ENCODE measurements around the gene TRABD2B.

Gene TRABD2B

GRCh38 chr1:47935856-47936255 lies 61.3 kb downstream of the TRABD2B start:
- TF ChIP-seq POLR2A (IDR thresholded peaks at IDR 0.05; ENCODE audit: low read depth, low read length): no peak
- FAIRE-seq (no peak), DNase-seq (ENCODE audit: insufficient read length, low spot score) (no peak)

GRCh38 chr1:47935163-47935562 lies 62.0 kb downstream of the TRABD2B start:
- TF ChIP-seq POLR2A (IDR thresholded peaks at IDR 0.05; ENCODE audit: low read depth, low read length): no peak
- DNase-seq (ENCODE audit: insufficient read length, low spot score): no peak
- no peak for FAIRE-seq

GRCh38 chr1:47934243-47934805 lies 62.9 kb downstream of the TRABD2B start:
- FAIRE-seq: no peak
- no peak for DNase-seq (ENCODE audit: insufficient read length, low spot score)
- no peak for TF ChIP-seq POLR2A (IDR thresholded peaks at IDR 0.05; ENCODE audit: low read depth, low read length)

GRCh38 chr1:47932743-47933142 lies 64.4 kb downstream of the TRABD2B start:
- FAIRE-seq (no peak), DNase-seq (ENCODE audit: insufficient read length, low spot score) (no peak)
- TF ChIP-seq POLR2A (IDR thresholded peaks at IDR 0.05; ENCODE audit: low read depth, low read length): no peak

GRCh38 chr1:47931395-47931794 lies 65.8 kb downstream of the TRABD2B start:
- TF ChIP-seq POLR2A (IDR thresholded peaks at IDR 0.05; ENCODE audit: low read depth, low read length): no peak
- DNase-seq (ENCODE audit: insufficient read length, low spot score): no peak
- FAIRE-seq: no peak

GRCh38 chr1:47930210-47930840 lies 66.9 kb downstream of the TRABD2B start:
- no peak for TF ChIP-seq POLR2A (IDR thresholded peaks at IDR 0.05; ENCODE audit: low read depth, low read length)
- no peak for FAIRE-seq
- DNase-seq (ENCODE audit: insufficient read length, low spot score): no peak

- DNase-seq (ENCODE audit: insufficient read length, low spot score): no peak
- no peak for FAIRE-seq
- TF ChIP-seq POLR2A (IDR thresholded peaks at IDR 0.05; ENCODE audit: low read depth, low read length): no peak
Observed at GRCh38 chr1:47927165-47927564, 70.0 kb downstream of the TRABD2B start.

GRCh38 chr1:47926461-47926999 lies 70.7 kb downstream of the TRABD2B start:
- TF ChIP-seq POLR2A (IDR thresholded peaks at IDR 0.05; ENCODE audit: low read depth, low read length): no peak
- FAIRE-seq: no peak
- no peak for DNase-seq (ENCODE audit: insufficient read length, low spot score)

DNA sequence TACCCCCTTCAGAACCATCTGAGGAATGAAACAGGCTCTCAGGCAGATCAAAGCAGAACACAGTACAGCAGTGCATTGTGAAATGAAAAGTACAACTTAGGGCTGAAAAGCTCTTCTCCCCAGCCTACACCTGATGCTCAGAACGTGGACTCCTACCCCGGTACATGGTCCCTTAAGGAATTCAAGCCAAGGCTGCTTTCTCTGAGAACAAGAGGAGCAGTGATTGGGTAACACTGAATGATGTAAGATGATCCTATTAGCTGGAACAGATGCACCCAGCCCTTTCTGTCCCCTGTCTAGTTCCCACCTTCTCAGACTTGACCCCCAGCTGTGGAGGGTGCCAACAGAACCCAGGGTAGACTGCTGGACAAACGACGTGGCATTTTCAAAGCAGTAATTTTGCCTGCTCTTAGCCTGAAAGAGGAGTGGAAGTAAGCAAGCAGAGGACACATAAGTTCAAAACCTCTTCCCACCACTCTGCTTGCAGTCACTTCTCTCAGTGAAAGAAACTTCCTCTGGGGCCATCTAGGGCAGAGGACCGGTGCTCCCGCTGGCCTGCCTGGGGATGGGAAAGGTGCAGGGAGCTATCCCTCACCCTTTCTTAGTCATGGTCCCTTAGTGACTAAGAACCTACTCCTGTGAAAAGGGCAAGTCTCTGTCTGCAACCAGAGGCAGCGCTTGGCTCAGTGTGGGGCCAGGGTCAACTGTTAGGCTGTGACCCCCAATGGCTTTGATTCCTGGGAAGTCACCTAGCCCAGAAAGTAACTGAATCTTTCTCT lies 72.7 kb downstream of the TRABD2B start:
- DNase-seq (ENCODE audit: insufficient read length, low spot score): no peak
- no peak for TF ChIP-seq POLR2A (IDR thresholded peaks at IDR 0.05; ENCODE audit: low read depth, low read length)
- no peak for FAIRE-seq

DNA sequence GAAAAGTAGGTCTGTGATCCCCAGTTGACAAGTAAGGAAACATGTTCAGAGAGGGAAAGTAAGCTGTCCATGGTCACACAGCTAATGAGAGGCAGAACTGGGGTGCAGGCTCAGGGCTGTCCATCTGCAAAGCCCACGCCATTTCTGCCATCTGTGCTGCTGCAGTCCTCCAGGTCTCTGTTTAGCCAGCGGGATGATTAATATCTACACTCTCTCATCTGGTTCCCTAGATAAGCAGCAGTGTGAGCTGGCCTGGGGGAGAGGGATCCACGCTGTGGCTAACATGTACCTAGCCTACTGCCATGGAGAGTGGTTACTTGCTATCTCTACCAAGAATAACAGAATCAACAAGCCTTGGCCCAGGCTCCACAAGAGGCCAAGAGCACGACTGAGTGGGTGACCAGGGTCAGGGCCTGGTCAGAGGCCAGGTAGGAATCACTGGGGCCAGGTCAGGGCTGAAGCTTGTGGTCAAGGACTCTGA lies 75.2 kb downstream of the TRABD2B start:
- FAIRE-seq: no peak
- DNase-seq (ENCODE audit: insufficient read length, low spot score): no peak

GRCh38 chr1:47919113-47919833 lies 77.9 kb downstream of the TRABD2B start:
- DNase-seq (ENCODE audit: insufficient read length, low spot score): no peak
- FAIRE-seq: no peak
- TF ChIP-seq POLR2A (IDR thresholded peaks at IDR 0.05; ENCODE audit: low read depth, low read length): no peak

More for the DNA sequence above, 75.2 kb downstream of the TRABD2B start:
- no peak for TF ChIP-seq POLR2A (IDR thresholded peaks at IDR 0.05; ENCODE audit: low read depth, low read length)

DNA sequence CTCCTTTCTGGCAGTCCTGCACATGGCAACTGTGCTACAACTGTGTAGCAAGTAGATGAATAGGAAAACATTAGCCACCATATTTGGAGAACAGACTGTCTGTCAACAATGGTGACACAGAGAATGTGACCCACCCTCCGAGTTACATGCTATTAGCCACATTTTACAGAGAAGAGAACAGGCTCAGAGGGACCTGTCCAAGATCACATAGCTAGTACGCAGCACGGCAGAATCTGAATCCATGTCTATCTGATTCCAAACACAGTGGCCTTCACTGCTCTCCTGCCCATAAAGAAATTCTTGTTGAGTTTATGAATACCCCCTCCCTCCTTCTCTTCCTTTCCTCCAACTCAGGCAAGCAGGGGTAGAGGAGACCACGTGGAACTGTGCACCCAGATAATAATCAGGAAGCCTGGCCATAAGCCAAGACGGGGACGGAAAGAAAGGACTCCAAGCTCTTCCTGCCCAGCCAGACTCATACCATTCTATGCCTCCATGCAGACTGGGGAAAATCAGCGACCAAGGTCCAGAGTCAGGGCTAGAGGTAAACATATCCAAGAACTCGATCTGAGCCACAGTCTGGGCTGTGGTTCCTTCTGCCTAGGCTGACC lies 78.8 kb downstream of the TRABD2B start:
- DNase-seq (ENCODE audit: insufficient read length, low spot score): no peak
- FAIRE-seq: no peak
- no peak for TF ChIP-seq POLR2A (IDR thresholded peaks at IDR 0.05; ENCODE audit: low read depth, low read length)

DNA sequence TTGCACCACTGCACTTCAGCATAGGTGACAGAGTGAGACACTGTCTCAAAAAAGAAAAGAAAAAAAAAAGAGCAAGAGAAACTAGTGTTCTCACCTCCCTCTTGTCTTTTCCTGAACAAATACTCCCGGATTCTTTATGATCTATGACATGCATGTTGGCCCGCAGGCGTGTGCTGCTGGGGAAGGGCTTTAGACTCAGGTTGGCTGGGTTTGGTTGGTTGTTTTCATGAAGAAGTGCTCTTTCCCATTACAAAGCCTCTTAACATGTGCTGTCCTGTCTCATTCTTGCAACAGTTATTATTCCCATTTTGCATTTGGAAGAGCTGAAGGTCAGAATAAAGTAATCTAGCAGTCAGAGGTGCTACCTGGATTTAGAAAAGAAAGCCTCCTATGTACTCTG lies 79.5 kb downstream of the TRABD2B start:
- DNase-seq (ENCODE audit: insufficient read length, low spot score): no peak
- no peak for FAIRE-seq
- TF ChIP-seq POLR2A (IDR thresholded peaks at IDR 0.05; ENCODE audit: low read depth, low read length): no peak

All from H54 (cell line).